ENCODE measurements around the gene AK2. TPM values are rescaled to one million over a fixed set of nuclear protein-coding genes. Genes with fewer than 3 reads are reported as not detected.
A peak's percentile ranks its signal among the peaks of the same experiment; 100 is the strongest.

The AK2 gene
- total and polyA plus RNA-seq, 10 of the 15 experiments (the other 5 are each of a cell fraction or from before 2014, with no cell fraction given): 52.3 to 500 (median 278) TPM

DNA sequence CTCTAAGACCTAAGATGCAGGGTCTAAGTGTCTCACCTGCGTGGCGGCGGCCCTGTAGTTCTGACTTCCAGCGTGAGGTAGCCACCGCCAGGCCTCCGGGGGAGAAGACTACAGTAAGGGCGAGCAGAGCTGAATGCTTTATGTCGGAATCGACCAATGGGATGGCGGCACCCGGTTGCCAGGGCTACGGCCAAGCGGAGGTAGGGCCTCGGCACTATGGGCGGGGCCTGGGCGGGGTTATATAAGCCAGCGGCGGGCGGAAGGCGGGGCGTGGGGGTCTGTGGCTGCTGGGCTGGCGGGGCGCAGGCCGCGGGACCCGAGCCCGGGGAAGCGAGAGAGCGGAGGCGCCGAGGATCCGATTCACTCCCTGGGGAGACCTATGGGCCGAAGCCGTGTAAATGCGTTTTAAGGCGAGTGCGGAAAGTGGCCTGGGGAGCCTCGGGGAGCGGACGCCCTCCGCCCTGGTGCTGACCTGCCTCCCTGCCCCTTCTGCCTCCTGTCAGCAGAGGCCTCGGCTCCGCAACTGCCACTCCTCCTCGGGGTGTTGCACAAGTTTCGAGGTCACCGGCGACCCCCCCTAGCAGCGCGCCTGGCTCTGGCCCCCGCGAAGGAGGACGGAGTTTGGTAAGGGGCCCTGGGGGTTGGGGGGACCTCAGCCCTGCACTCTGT is 44.3 kb upstream of the AK2 start, which contains the start of gene AZIN2 (continued):
- TF ChIP-seq, protein P1, sequence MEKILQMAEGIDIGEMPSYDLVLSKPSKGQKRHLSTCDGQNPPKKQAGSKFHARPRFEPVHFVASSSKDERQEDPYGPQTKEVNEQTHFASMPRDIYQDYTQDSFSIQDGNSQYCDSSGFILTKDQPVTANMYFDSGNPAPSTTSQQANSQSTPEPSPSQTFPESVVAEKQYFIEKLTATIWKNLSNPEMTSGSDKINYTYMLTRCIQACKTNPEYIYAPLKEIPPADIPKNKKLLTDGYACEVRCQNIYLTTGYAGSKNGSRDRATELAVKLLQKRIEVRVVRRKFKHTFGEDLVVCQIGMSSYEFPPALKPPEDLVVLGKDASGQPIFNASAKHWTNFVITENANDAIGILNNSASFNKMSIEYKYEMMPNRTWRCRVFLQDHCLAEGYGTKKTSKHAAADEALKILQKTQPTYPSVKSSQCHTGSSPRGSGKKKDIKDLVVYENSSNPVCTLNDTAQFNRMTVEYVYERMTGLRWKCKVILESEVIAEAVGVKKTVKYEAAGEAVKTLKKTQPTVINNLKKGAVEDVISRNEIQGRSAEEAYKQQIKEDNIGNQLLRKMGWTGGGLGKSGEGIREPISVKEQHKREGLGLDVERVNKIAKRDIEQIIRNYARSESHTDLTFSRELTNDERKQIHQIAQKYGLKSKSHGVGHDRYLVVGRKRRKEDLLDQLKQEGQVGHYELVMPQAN (conservative IDR thresholded peaks at IDR 0.05): no peak
- TF ChIP-seq MXI1 (IDR thresholded peaks at IDR 0.05; ENCODE audit: low read depth, low read length): peak; percentile 87
- peak; percentile 64 for TF ChIP-seq POLR2AphosphoS5 (IDR thresholded peaks at IDR 0.05; ENCODE audit: low read length)
- no peak for TF ChIP-seq NBN (IDR thresholded peaks at IDR 0.05)

DNA sequence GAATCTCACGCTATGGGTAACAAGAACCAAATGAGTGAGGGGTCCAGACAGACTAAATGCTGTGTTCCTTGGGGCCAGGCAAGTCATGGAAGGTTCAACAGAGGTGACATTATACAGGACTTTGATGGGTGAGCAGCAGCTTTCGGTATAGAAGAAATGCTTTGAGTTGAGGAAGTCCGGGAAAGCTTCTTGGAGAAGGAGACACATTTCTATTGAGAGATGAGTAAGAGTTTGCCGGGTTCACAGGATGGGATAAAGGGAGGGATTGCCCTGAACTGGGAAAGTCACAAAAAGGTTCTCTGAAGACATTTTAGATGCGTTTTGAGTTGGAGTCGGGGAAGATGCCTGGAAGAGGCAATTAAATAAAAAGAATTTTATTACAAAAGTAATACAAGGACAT is 43.7 kb upstream of the AK2 start:
- Histone ChIP-seq H3K79me2 (ENCODE audit: control insufficient read depth, insufficient read depth, low read length) (no peaks in the 10 kb centered on the region), H3K27me3 (replicated peaks in 1 of 2; ENCODE audit: control insufficient read depth in 2 of 2, insufficient read depth in 2 of 2, low read length in 1 of 2) (peaks cover 8 to 12% of the 10 kb centered on the region in 2 experiments), H3K36me3 (ENCODE audit: control insufficient read depth in 2 of 2, insufficient read depth in 2 of 2, low read length in 1 of 2) (no peaks in the 10 kb centered on the region), H3K4me2 (ENCODE audit: control insufficient read depth, insufficient read depth) (peak overlapping the region; percentile 88), H3K4me1 (ENCODE audit: control insufficient read depth, insufficient read depth, low read length) (no peaks in the 10 kb centered on the region), H4K20me1 (ENCODE audit: control insufficient read depth, insufficient read depth) (no peaks in the 10 kb centered on the region), H3K9ac (ENCODE audit: control insufficient read depth, insufficient read depth, low read length) (no peak overlapping the region; the same call in 1 of the 2 replicates), H2AFZ (ENCODE audit: control insufficient read depth, low read depth, low read length) (peak overlapping the region; percentile 86), H3K4me3 (peak overlapping the region; percentile 63), H3K9me3 (replicated peaks; ENCODE audit: control insufficient read depth, insufficient read depth, low read length) (no peaks in the 10 kb centered on the region), H3K27ac (ENCODE audit: control insufficient read depth, insufficient read depth) (no peak overlapping the region)
- intact Hi-C loops (cut with micrococcal nuclease; ENCODE audit: unreplicated experiment) (no loop called here), in situ Hi-C loops (cut with MboI) (no loop called here)
- FAIRE-seq (no peak), DNase-seq (ENCODE audit: low read depth, low spot score) (no peak), ATAC-seq (no peak)
- ChIA-PET CTCF (interaction anchor here (0.9 to 1.6 kb wide), 4 partner anchors 15 to 560 kb away, joined by 4 to 13 read pairs (median 6); no protein-coding TSS in a partner anchor), POLR2A (interaction anchor here (1.0 to 1.5 kb wide), 3 partner anchors 47 to 561 kb away, joined by 3 to 6 read pairs (median 4); no protein-coding TSS in a partner anchor), SMC1A (ENCODE audit: uncharacterized antibody, unreplicated experiment) (interaction anchor here (0.9 to 2.3 kb wide), 5 partner anchors 16 to 147 kb away, joined by 3 to 7 read pairs (median 3); no protein-coding TSS in a partner anchor), RAD21 (ENCODE audit: unreplicated experiment) (interaction anchor here (0.8 to 1.2 kb wide), 4 partner anchors 23 to 205 kb away, joined by 3 to 5 read pairs (median 4); no protein-coding TSS in a partner anchor)
- no TSS peak for BruUV-seq (replicated peaks)
- TF ChIP-seq LARP7 (IDR thresholded peaks at IDR 0.05) (no peak), ZBED1 (IDR thresholded peaks at IDR 0.05; ENCODE audit: borderline replicate concordance) (no peak), BACH1 (IDR thresholded peaks at IDR 0.05; ENCODE audit: borderline replicate concordance) (no peak), RB1 (IDR thresholded peaks at IDR 0.05; ENCODE audit: borderline replicate concordance) (no peak), ZZZ3 (IDR thresholded peaks at IDR 0.05; ENCODE audit: control insufficient read depth, insufficient read length, low read depth) (no peak), STAT1 (conservative IDR thresholded peaks at IDR 0.05) (no peak)
- TF ChIP-seq, protein P2, sequence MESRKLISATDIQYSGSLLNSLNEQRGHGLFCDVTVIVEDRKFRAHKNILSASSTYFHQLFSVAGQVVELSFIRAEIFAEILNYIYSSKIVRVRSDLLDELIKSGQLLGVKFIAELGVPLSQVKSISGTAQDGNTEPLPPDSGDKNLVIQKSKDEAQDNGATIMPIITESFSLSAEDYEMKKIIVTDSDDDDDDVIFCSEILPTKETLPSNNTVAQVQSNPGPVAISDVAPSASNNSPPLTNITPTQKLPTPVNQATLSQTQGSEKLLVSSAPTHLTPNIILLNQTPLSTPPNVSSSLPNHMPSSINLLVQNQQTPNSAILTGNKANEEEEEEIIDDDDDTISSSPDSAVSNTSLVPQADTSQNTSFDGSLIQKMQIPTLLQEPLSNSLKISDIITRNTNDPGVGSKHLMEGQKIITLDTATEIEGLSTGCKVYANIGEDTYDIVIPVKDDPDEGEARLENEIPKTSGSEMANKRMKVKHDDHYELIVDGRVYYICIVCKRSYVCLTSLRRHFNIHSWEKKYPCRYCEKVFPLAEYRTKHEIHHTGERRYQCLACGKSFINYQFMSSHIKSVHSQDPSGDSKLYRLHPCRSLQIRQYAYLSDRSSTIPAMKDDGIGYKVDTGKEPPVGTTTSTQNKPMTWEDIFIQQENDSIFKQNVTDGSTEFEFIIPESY (IDR thresholded peaks at IDR 0.05): no peak
- WGBS (ENCODE audit: insufficient coverage, insufficient replicate concordance, low lambda C conversion rate, missing lambda C conversion rate): 29% methylated on average over 6 of the region's 6 CpGs
